HG03025 (cell line): ENCODE measurements around the gene GPR157.

Source experiments
- ATAC-seq: cut with Tn5 transposase; IDR thresholded peaks from one replicate; pipeline ENCODE4 v1.9.1; 2021; ENCODE audit warnings: mild to moderate bottlenecking, moderate library complexity; ENCODE audit not compliant: unreplicated experiment, low FRiP score

The GPR157 gene

GRCh38 chr1:9066945-9067807 lies 61.7 kb downstream of the GPR157 start:
- ATAC-seq, result no peak

GRCh38 chr1:9065213-9065751 lies 63.6 kb downstream of the GPR157 start:
- no peak for ATAC-seq

DNA sequence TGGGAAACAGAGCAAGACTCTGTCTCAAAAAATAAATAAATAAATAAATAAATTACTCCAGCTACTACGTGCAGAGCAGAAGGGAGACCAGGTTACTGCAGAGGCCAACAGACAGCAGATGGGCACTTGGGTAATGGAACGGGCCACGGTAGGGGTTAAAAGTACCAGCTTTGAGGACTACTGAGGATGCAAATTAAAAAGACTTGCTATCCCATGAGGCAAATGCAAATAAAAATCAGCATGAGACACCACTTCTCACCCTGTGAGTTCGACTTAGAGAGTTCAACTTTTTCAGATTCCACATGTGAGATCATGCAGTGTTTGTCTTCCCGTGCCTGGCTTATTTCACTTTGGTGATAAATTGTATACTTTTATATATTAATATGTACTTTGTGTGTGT lies 66.1 kb downstream of the GPR157 start:
- no peak for ATAC-seq

DNA sequence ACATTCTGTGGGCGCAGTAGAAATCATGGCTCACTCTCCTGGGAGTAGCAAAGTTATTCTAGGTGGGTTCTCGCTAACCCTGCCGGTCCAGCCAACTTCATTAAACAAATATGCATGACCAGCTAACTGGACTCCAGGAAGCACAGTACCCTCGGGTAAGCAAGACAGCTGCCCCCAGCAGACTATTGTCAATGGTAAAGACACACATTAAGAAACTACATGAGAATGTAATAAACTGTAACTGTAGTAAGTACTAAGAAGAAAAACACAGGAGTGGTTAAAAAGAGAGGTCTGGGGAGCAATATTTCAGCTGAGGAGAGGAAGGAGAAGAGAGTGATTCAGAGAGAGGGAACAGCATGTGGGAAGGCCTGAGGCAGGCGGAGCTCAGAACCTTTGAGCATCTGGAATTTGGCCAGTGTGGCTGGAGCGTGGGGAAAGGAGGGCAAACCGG lies 66.9 kb downstream of the GPR157 start:
- no peak for ATAC-seq

- ATAC-seq, result no peak
Observed at GRCh38 chr1:9061252-9061960, 67.5 kb downstream of the GPR157 start.

- ATAC-seq, result no peak
Observed at GRCh38 chr1:9059891-9060744, 68.8 kb downstream of the GPR157 start.

GRCh38 chr1:9058465-9058864 lies 70.4 kb downstream of the GPR157 start:
- ATAC-seq, result no peak

- ATAC-seq, result no peak
Observed at GRCh38 chr1:9057851-9058250, 71.1 kb downstream of the GPR157 start.

- ATAC-seq, result no peak
Observed at GRCh38 chr1:9052272-9053049, 76.4 kb downstream of the GPR157 start.

- no peak for ATAC-seq
Observed at GRCh38 chr1:9051379-9051778, 77.5 kb downstream of the GPR157 start.

DNA sequence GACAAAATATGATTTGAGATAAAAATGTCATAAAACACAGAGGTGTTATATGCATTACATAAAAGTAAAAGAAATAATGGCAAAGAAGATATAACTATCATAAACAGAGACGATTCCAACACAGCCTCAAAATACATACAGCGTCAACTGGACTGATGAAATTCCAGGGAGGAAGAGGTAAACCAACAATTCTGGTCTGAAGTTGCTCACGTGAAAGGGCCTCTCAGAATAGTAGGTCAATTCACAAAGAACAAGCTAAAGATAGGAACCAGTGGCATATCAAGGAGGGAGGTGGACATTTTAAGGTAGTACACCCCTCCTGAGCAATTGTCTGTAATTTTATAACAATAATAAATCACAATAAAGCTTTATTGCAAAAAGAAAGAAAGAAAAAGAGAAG lies 78.1 kb downstream of the GPR157 start:
- ATAC-seq, result no peak
